ENCODE measurements around the gene IMPDH1.

Gene IMPDH1

GRCh38 chr7:128405471-128406313 lies 4.1 kb downstream of the IMPDH1 start:
- DNase-seq (ENCODE audit: low spot score), result no peak
- no peak for FAIRE-seq

DNA sequence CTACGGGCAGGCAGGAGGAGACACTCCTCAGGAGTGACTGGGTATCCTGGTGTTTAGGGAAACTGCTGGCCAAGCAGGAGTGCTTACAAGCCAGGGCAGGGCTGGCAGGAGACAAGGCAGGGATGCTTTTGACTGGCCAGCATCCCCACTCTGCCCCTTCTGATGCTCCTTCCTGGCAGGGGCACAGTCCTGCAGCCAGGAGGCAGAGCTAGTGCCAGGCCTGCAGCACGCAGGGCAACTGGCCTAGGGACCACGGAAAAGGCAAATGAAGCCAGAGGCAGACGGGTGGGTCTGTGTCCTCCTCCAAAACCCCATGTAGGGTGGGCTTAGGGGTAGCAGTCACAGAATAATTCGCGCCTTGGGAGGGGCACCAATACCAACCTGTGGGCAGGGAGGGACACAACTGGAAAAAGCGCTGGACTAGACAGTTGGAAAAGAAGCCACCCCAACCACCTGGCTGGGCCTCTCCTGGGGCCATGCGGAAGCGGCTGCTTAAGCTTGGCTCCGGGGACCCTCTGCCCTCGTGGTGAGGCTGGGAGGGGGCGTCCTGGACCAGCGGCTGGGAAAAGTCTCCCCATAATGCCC lies 4.8 kb downstream of the IMPDH1 start:
- FAIRE-seq (no peak), DNase-seq (ENCODE audit: low spot score) (no peak)

DNA sequence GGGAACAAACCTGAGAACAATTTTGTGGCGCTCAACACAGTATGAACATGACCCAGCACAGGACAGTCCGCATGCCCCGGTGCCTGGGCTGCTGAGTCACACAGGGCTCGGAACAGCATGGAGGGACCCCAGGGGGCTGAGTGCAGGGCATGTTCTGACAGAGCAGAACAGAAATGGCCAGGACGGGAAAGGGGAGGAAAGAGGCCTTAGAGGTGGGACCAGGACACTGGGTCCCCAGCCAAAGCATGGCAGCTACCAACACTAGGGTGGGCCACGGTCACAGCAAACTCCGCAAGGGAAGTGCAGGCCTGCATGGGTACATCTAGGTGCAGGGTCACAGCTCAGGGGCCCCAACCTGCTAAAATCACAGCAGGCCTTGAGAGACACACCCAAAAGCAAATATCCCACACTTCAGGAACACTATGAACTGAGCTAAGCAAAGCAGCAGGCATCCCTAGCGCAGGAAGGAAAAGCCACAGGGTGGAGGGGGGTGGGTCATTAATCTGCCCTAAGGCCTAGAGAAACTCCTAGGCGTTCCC lies 5.6 kb downstream of the IMPDH1 start:
- DNase-seq (ENCODE audit: low spot score), result no peak
- FAIRE-seq, result no peak

DNA sequence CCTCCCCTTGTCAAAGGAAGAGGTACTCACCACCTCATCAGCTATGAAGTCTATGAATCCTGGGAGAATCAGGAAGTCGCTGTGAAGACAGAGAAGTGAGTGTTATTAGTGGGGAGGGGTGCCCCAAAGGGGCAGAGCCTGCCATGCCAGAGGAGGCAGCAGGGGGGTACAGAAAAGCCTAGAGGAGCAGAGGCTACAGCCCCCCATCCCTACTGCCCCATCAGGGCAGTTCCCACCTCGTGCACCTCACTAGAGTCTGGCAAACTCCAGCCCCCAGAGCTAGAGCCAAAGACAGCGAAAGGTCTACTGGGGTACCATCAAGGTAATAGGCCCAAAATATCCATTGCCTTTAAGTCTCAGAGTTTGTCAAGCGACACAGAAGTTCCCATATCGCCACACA lies 6.1 kb downstream of the IMPDH1 start:
- DNase-seq (ENCODE audit: low spot score) (no peak), FAIRE-seq (no peak)

DNA sequence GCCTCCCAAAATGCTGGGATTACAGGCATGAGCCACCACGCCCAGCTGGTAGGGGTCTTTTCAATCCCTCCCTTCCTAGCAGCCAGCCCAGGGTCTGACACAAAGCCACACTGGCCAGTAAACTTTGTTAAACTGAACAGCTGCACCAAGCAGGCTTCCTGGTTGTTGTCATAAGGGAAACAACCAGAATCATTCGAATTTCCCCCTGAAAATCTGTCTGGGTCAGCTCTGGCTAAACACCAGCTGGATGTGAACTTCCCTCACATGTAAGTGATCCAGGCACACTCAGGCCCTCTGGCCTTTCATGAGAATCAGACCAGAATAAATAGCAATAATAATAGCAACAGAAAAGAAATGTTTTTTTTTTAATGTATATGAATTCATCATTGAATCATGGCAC lies 7.4 kb downstream of the IMPDH1 start:
- FAIRE-seq (no peak), DNase-seq (ENCODE audit: low spot score) (no peak)

GRCh38 chr7:128400566-128400965 lies 9.2 kb downstream of the IMPDH1 start:
- DNase-seq (ENCODE audit: low spot score) (no peak), FAIRE-seq (no peak)

DNA sequence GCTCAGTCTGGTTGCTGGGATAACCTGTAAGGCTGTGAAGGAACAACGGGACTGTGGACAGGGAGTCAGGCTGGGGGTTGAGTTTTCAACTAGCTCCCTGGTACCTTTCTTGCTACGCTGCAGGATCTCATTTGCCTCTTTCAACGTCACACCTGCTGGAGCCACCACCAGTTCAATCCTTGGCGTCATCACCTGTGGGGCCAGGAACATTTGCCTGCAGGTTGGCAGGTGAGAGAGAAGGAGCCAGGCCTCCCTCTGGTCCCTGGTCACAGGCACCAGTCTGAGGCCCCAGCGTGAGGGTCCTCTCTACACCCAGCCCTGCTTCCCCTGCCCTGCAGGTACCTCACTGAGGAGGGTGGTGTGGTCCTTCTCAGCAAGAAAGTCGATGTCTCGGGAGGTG lies 9.8 kb downstream of the IMPDH1 start:
- FAIRE-seq, result no peak
- no peak for DNase-seq (ENCODE audit: low spot score)

DNA sequence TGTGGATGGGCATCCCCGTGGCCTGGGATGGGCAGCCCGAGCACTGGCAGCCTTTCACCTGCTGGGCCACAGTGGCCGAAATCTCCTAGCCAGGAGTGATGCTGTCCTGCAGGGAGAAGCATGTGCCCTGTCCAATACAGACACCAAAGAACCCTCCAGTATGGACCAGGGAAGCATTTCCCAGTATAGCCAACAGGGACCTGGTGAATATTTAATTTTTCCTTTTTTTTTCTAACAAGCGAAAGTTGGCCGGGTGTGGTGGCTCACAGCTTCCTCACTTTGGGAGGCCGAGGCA lies 11.0 kb downstream of the IMPDH1 start:
- no peak for FAIRE-seq
- DNase-seq (ENCODE audit: low spot score), result no peak

GRCh38 chr7:128398016-128398840 lies 11.6 kb downstream of the IMPDH1 start:
- DNase-seq (ENCODE audit: low spot score) (peak; percentile 46), FAIRE-seq (no peak)

DNA sequence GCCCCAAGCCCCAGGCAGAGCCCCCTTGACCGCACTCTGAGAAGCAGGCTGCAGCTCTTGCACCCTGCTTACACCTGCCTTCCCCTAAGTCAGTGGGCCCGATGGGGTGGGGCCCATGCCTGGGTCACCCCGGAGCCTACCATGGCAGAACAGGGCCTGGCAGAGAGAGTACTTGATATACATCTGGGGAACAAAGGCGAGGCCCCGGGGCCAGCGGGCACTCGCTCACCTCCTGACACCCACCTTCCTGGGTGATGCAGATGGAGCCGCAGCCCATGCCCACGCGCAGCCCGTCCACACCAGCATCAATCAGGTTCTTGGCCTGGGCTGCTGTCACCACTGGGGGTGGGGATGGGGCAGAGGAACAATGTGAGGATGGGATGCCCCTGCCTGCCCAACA lies 13.4 kb downstream of the IMPDH1 start:
- FAIRE-seq (no peak), DNase-seq (ENCODE audit: low spot score) (no peak)

DNA sequence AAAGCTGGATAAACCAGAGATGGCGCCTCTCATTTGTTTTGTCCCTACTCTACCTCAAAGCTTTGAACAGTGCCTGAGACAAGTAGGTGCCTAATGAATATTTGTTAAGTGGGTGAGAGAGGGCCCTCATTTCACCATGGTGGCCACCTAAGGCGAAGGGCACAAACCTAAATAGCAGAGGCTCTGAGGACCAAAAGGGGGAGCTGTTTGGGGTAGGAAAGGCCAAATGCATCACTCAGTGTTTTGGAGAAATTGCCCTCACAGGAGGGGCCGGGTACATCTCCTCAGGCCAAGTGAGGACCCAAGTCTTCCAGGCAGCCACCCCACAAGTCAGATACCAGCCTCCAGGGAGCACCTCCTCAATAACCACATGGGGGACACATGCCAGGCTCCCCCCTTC lies 14.0 kb downstream of the IMPDH1 start:
- DNase-seq (ENCODE audit: low spot score) (no peak), FAIRE-seq (no peak)

GRCh38 chr7:128394904-128395496 lies 14.8 kb downstream of the IMPDH1 start:
- DNase-seq (ENCODE audit: low spot score), result no peak
- no peak for FAIRE-seq

GRCh38 chr7:128393526-128394330 lies 16.1 kb downstream of the IMPDH1 start:
- no peak for FAIRE-seq
- DNase-seq (ENCODE audit: low spot score), result no peak

GRCh38 chr7:128392446-128393327 lies 17.1 kb downstream of the IMPDH1 start:
- DNase-seq (ENCODE audit: low spot score), result no peak
- FAIRE-seq, result no peak

DNA sequence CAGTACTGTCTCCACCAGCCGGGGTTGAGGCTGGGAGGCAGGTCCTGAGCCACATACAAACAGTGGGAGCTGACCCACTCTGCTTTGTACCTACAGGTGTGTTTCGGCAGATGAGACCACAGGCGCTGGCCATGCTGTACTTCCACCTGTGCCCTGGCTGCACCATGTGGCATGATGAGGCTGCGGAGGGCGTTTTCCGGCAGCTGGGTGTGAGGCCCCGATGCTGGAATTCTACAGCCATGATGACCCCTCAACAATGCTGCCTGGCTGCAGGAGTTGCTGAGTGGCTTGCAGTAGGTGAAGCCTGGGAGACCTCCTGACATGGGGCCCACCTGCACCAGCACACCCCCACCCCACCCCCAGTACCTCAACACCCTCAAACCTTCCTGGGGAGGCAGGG lies 18.0 kb downstream of the IMPDH1 start:
- FAIRE-seq, result no peak
- DNase-seq (ENCODE audit: low spot score), result no peak

DNA sequence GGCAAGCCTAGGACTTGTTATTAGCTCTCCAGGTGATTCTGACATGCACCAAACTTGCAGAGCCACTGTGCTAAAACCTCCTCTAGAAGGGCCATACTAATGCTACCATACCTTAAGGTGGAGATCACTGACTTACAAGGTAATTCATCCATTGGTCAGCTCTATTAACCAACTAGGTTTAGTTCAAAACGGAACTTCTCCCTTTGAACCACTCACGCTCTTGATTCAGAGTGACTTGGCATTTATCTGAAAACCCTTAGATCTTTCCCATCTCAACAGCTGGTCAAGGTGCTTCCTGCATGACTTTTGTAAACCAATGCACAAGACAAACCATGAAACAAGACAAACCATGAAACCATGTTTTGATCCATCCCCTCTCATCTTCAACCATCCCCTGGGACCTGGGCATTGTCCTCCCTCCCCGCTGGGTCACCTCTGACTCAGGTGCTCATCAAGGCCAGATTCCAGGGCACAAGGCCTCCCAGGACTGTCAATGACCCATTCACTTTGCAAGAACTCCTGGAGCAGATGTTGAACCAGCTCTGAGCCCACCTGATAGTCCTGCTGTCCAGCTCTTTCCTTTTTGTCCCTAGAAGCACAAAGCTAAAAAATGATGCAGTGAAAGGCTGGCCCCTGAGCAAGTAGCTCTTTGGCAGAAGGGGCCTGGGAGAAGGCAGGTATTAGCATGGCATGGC lies 18.8 kb downstream of the IMPDH1 start:
- no peak for DNase-seq (ENCODE audit: low spot score)
- no peak for FAIRE-seq

- no peak for FAIRE-seq
- DNase-seq (ENCODE audit: low spot score), result no peak
Observed at GRCh38 chr7:128389618-128390329, 20.0 kb downstream of the IMPDH1 start.

DNA sequence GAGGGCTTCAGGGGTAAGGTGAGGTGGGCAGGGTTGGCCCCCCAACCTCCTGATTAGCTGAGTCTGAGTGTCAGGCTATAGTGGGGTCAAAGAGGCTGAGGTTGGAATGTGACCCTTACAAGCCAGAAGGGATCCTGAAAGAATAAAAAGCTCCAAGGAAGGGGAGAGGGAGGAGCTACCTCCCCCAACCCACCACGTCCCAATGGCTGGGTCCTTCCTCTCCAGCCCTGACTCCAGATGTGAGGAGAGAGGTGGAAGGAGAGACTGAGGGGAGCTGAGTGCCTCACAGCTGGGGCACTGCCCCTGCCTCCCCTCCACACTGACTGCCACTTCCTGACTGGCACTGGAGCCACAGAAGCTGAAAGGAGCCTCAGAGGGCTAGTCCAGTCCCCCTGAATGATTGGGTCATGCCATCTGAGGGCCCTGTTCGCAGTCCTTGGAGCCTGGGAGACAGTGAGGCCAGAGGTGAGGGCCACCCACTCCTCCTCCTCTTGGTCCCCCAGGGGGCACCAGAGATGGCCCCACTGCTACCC lies 20.6 kb downstream of the IMPDH1 start:
- FAIRE-seq (no peak), DNase-seq (ENCODE audit: low spot score) (no peak)

- DNase-seq (ENCODE audit: low spot score) (no peak), FAIRE-seq (no peak)
Observed at GRCh38 chr7:128388145-128388485, 21.7 kb downstream of the IMPDH1 start.
